ENCODE measurements around the gene GTF2I. TPM values are rescaled to one million over a fixed set of nuclear protein-coding genes. Genes with fewer than 3 reads are reported as not detected.

Gene GTF2I
- total RNA-seq (100 to 1,000 TPM; 176 TPM), polyA plus RNA-seq (71.3 TPM)

GRCh38 chr7:74657692-74658177, at the start of gene GTF2I:
Gene GTF2I (plus strand): TSS chr7:74657718. CDS start chr7:74689129, 31,411 bp downstream.
- Histone ChIP-seq H3K27me3 (ENCODE audit: insufficient read depth, low read length, poor library complexity, severe bottlenecking) (no peaks in the 10 kb centered on the region), H3K36me3 (ENCODE audit: insufficient read depth, low read length) (no peaks in the 10 kb centered on the region), H3K4me1 (ENCODE audit: insufficient read depth, low read length) (peaks cover 40% of the 10 kb centered on the region), H3K9me3 (ENCODE audit: low read length) (no peaks in the 10 kb centered on the region), H3K4me3 (ENCODE audit: low read length) (peak within 1 kb of the TSS; percentile 86), H3K27ac (ENCODE audit: low read depth, low read length) (peak within 1 kb of the TSS; percentile 85)
- Mint-ChIP-seq H3K27me3 (peaks cover 0 to 2% of the 10 kb centered on the region in 2 donors), H3K4me1 (peaks cover 37 to 56% (median 55%) of the 10 kb centered on the region in 3 donors), H3K27ac (peak within 1 kb of the TSS; percentile 86 to 98 (median 91)), H3K9me3 (no peaks in the 10 kb centered on the region), H3K4me3 (peak within 1 kb of the TSS; percentile 88 to 99 (median 92)), H3K36me3 (peaks cover 0 to 5% (median 0%) of the 10 kb centered on the region in 3 donors)
- CTCF ChIA-PET, result interaction anchor here (0.6 to 1.4 kb wide), 2 partner anchors 13 to 55 kb away, joined by 3 to 6 read pairs; no protein-coding TSS in a partner anchor
- POLR2A ChIA-PET, result interaction anchor here (0.6 to 0.8 kb wide), 9 partner anchors 20 to 1513 kb away, joined by 3 to 15 read pairs (median 5); partner anchors contain the start of genes ABHD11 and EIF4H
- DNase-seq, result peak in 1 of 5 donors; percentile 21

DNA sequence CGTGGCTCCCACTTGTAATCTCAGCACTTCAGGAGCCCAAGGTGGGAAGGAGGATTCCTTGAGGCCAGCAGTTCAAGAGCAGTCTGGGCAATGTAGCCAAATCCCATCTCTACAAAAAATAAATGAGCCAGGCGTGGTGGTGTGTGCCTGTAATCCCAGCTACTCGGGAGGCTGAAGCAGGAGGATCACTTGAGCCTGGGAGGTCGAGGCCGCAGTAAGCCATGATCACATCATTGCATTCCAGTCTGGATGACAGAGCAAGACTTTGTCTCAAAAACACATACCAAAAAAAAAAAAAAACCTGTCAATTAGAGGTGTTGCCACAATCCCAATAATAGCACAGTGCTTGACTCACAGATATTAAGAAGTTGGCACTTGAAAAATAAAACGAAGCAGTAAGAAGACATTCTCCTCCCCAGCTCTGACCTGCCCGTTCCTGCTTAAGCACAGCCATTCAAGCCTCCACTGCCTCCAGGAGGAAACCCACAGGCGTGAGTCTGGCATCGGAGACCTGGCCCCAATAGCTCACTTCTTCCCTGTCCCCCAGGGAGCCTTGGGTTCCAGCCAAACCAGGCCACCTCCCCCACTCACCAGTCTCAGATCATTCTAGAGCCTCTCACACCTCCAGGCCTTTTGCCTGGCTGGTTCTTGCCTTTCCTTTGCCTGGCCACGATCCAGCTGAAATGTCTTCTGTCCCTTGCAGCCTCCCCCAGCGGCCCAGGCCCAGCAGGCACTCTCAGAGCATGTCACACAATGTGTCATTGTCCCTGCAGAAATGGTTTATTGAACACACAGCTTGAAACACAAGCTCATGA, 45.3 kb upstream of the GTF2I start:
- Histone ChIP-seq H3K4me1 (ENCODE audit: insufficient read depth, low read length) (peaks cover 11% of the 10 kb centered on the region), H3K27me3 (ENCODE audit: insufficient read depth, low read length, poor library complexity, severe bottlenecking) (no peaks in the 10 kb centered on the region), H3K27ac (ENCODE audit: low read depth, low read length) (no peak overlapping the region), H3K36me3 (ENCODE audit: insufficient read depth, low read length) (no peaks in the 10 kb centered on the region), H3K4me3 (ENCODE audit: low read length) (no peak overlapping the region), H3K9me3 (ENCODE audit: low read length) (no peaks in the 10 kb centered on the region)
- H3K9me3 Mint-ChIP-seq, result no peaks in the 10 kb centered on the region
- no peak overlapping the region for H3K27ac Mint-ChIP-seq
- ChIA-PET CTCF (no interaction called here), POLR2A (no interaction called here)
- peaks cover 3 to 8% of the 10 kb centered on the region in 2 donors for H3K27me3 Mint-ChIP-seq
- peaks cover 0 to 2% (median 0%) of the 10 kb centered on the region in 3 donors for H3K36me3 Mint-ChIP-seq
- no peak overlapping the region for H3K4me3 Mint-ChIP-seq
- peaks cover 0 to 7% (median 4%) of the 10 kb centered on the region in 3 donors for H3K4me1 Mint-ChIP-seq
- DNase-seq, result no peak

GRCh38 chr7:74615933-74616780, 41.4 kb upstream of the GTF2I start:
- ChIA-PET POLR2A (no interaction called here), CTCF (no interaction called here)
- peak overlapping the region in 1 of 7 donors; percentile 12 for H3K4me3 Mint-ChIP-seq
- H3K4me3 ChIP-seq (ENCODE audit: low read length), result no peak overlapping the region
- no peaks in the 10 kb centered on the region for H3K27me3 ChIP-seq (ENCODE audit: insufficient read depth, low read length, poor library complexity, severe bottlenecking)
- H3K27ac ChIP-seq (ENCODE audit: low read depth, low read length), result no peak overlapping the region
- peaks cover 0 to 2% (median 0%) of the 10 kb centered on the region in 3 donors for H3K36me3 Mint-ChIP-seq
- no peaks in the 10 kb centered on the region for H3K9me3 ChIP-seq (ENCODE audit: low read length)
- no peak for DNase-seq
- H3K4me1 ChIP-seq (ENCODE audit: insufficient read depth, low read length), result peaks cover 18% of the 10 kb centered on the region
- H3K27me3 Mint-ChIP-seq, result peaks cover 3 to 5% of the 10 kb centered on the region in 2 donors
- peaks cover 3 to 11% (median 8%) of the 10 kb centered on the region in 3 donors for H3K4me1 Mint-ChIP-seq
- H3K27ac Mint-ChIP-seq, result no peak overlapping the region
- H3K9me3 Mint-ChIP-seq, result no peaks in the 10 kb centered on the region
- no peaks in the 10 kb centered on the region for H3K36me3 ChIP-seq (ENCODE audit: insufficient read depth, low read length)

GRCh38 chr7:74617180-74617744, 40.3 kb upstream of the GTF2I start:
- CTCF ChIA-PET, result no interaction called here
- Histone ChIP-seq H3K4me1 (ENCODE audit: insufficient read depth, low read length) (peaks cover 18% of the 10 kb centered on the region), H3K4me3 (ENCODE audit: low read length) (no peak overlapping the region), H3K36me3 (ENCODE audit: insufficient read depth, low read length) (no peaks in the 10 kb centered on the region), H3K27me3 (ENCODE audit: insufficient read depth, low read length, poor library complexity, severe bottlenecking) (no peaks in the 10 kb centered on the region), H3K27ac (ENCODE audit: low read depth, low read length) (no peak overlapping the region), H3K9me3 (ENCODE audit: low read length) (no peaks in the 10 kb centered on the region)
- Mint-ChIP-seq H3K4me1 (peaks cover 3 to 11% (median 8%) of the 10 kb centered on the region in 3 donors), H3K4me3 (no peak overlapping the region), H3K27ac (peak overlapping the region in 2 of 8 donors; percentile 27 to 34), H3K9me3 (no peaks in the 10 kb centered on the region), H3K36me3 (peaks cover 0 to 1% (median 0%) of the 10 kb centered on the region in 3 donors), H3K27me3 (peaks cover 5% of the 10 kb centered on the region in 2 donors)
- POLR2A ChIA-PET, result no interaction called here
- no peak for DNase-seq

DNA sequence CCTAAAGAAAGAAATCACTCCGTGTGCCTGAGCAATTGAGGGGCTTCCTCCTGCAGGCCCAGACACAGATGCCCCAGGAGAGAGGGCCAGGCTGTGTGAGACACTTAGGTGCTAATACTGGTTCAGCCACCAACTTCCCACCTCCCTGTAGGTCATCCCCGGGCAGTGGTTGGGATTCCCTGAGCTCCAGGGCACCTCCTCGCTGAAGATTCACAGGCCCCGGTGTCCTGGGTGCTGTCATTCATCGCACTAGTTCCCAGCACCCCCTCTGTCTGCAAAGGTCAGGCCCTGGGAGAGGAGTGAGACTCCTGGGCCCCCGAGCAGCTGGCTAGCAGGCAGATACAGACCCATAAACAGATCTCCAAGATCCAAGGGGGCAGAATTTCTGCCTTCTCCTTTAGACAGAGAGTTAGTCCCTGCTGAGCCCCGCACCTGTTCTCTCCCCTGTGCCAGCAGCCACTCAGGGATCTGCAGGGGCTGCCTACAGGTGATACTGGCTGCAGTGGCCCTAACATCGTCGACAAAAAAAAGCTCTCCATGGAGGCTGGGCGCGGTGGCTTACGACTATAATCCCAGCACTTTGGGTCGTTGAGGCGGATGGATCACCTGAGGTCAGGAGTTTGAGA, 38.2 kb upstream of the GTF2I start:
- H3K36me3 Mint-ChIP-seq, result no peaks in the 10 kb centered on the region
- H3K36me3 ChIP-seq (ENCODE audit: insufficient read depth, low read length), result no peaks in the 10 kb centered on the region
- CTCF ChIA-PET, result no interaction called here
- no peak for DNase-seq
- H3K27ac Mint-ChIP-seq, result no peak overlapping the region
- no peaks in the 10 kb centered on the region for H3K27me3 ChIP-seq (ENCODE audit: insufficient read depth, low read length, poor library complexity, severe bottlenecking)
- no peak overlapping the region for H3K4me3 Mint-ChIP-seq
- peaks cover 0 to 3% of the 10 kb centered on the region in 2 donors for H3K27me3 Mint-ChIP-seq
- H3K9me3 Mint-ChIP-seq, result no peaks in the 10 kb centered on the region
- H3K9me3 ChIP-seq (ENCODE audit: low read length), result no peaks in the 10 kb centered on the region
- H3K4me1 Mint-ChIP-seq, result peaks cover 3 to 11% (median 8%) of the 10 kb centered on the region in 3 donors
- no peak overlapping the region for H3K27ac ChIP-seq (ENCODE audit: low read depth, low read length)
- H3K4me3 ChIP-seq (ENCODE audit: low read length), result no peak overlapping the region
- POLR2A ChIA-PET, result interaction anchor here (0.6 to 0.7 kb wide), 2 partner anchors 17 to 244 kb away, joined by 4 to 8 read pairs; no protein-coding TSS in a partner anchor
- peaks cover 18% of the 10 kb centered on the region for H3K4me1 ChIP-seq (ENCODE audit: insufficient read depth, low read length)

- Histone ChIP-seq H3K36me3 (ENCODE audit: insufficient read depth, low read length) (no peaks in the 10 kb centered on the region), H3K4me3 (ENCODE audit: low read length) (no peak overlapping the region), H3K27ac (ENCODE audit: low read depth, low read length) (no peak overlapping the region), H3K27me3 (ENCODE audit: insufficient read depth, low read length, poor library complexity, severe bottlenecking) (no peaks in the 10 kb centered on the region), H3K4me1 (ENCODE audit: insufficient read depth, low read length) (peaks cover 7% of the 10 kb centered on the region), H3K9me3 (ENCODE audit: low read length) (no peaks in the 10 kb centered on the region)
- peaks cover 0 to 2% of the 10 kb centered on the region in 2 donors for H3K27me3 Mint-ChIP-seq
- peaks cover 3 to 5% (median 5%) of the 10 kb centered on the region in 3 donors for H3K4me1 Mint-ChIP-seq
- no peak overlapping the region for H3K27ac Mint-ChIP-seq
- no peak for DNase-seq
- H3K4me3 Mint-ChIP-seq, result no peak overlapping the region
- no peaks in the 10 kb centered on the region for H3K36me3 Mint-ChIP-seq
- no peaks in the 10 kb centered on the region for H3K9me3 Mint-ChIP-seq
- CTCF ChIA-PET, result no interaction called here
- POLR2A ChIA-PET, result no interaction called here
These were observed 35.2 kb upstream of the GTF2I start for GRCh38 chr7:74622228-74622749.

- no peak overlapping the region for H3K4me3 Mint-ChIP-seq
- H3K4me3 ChIP-seq (ENCODE audit: low read length), result no peak overlapping the region
- no peak for DNase-seq
- POLR2A ChIA-PET, result interaction anchor here (0.8 kb wide), 1 partner anchor 21 kb away, joined by 3 read pairs; no protein-coding TSS in a partner anchor
- H3K27me3 ChIP-seq (ENCODE audit: insufficient read depth, low read length, poor library complexity, severe bottlenecking), result no peaks in the 10 kb centered on the region
- H3K4me1 ChIP-seq (ENCODE audit: insufficient read depth, low read length), result no peaks in the 10 kb centered on the region
- no peaks in the 10 kb centered on the region for H3K36me3 Mint-ChIP-seq
- H3K27ac ChIP-seq (ENCODE audit: low read depth, low read length), result no peak overlapping the region
- no peaks in the 10 kb centered on the region for H3K4me1 Mint-ChIP-seq
- no peaks in the 10 kb centered on the region for H3K9me3 Mint-ChIP-seq
- no peaks in the 10 kb centered on the region for H3K36me3 ChIP-seq (ENCODE audit: insufficient read depth, low read length)
- CTCF ChIA-PET, result no interaction called here
- peaks cover 0 to 2% of the 10 kb centered on the region in 2 donors for H3K27me3 Mint-ChIP-seq
- H3K27ac Mint-ChIP-seq, result no peak overlapping the region
- H3K9me3 ChIP-seq (ENCODE audit: low read length), result no peaks in the 10 kb centered on the region
These were observed 34.4 kb upstream of the GTF2I start for GRCh38 chr7:74623135-74623534.

Measured in CD8-positive, alpha-beta memory T cell (primary cell).